GM18907 (cell line): ENCODE data around the gene NUP98.
"Not testable (repeated sequence)": the region's sequence is repeated elsewhere in the genome, so short reads cannot be mapped to it uniquely, and the experiment has no call there.

Experiments
- ATAC-seq: cut with Tn5 transposase; IDR thresholded peaks from one replicate; pipeline ENCODE4 v1.9.1; 2021; ENCODE audit warnings: mild to moderate bottlenecking, moderate library complexity; ENCODE audit not compliant: unreplicated experiment

Gene NUP98

DNA sequence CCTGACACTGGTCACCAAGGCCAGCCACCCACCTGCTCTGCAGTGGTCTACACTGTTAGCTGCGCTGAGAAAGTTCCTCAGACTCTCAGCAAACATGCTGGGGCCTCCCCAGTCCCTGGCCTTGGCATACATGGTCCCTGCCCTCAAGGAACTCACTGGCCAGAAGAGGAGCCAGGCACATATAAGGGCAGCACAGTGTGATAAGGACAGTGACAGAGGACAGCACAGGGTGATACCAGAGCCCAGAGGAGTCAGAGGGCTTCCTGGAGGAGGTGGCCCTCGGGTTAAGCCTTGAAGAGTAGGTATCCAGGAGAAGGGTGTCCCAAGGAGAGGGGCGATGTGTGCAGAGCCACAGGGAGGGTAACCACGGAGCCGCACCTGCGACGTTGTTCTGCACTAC lies 151.8 kb downstream of the NUP98 start:
- no peak for ATAC-seq

DNA sequence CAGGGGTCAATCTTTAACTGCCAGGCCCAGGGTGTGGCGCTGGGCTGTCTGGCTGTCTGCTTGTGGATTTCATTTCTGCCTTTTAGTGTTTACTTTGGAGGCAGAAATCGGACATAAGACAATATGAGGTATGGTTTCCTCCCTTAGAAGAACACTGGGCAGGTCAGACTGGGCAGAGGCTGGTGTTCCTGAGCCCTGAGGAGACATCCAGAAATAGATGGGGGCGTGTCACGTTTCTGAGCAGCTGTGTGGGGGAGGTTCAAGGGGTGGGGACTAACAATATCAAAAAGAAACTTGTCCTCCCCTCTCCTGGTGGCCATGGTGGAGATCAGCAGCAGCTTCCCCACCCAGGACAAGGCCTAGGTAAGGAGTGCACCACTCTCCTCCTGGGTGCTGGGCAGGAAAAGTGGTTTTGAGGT lies 152.5 kb downstream of the NUP98 start, which contains the start of gene ART1:
TSS of gene ART1 (plus strand) at position 312 of the 419 bp plus-strand sequence. CDS start 14,086 bp downstream, outside the sequence.
- ATAC-seq = no peak

DNA sequence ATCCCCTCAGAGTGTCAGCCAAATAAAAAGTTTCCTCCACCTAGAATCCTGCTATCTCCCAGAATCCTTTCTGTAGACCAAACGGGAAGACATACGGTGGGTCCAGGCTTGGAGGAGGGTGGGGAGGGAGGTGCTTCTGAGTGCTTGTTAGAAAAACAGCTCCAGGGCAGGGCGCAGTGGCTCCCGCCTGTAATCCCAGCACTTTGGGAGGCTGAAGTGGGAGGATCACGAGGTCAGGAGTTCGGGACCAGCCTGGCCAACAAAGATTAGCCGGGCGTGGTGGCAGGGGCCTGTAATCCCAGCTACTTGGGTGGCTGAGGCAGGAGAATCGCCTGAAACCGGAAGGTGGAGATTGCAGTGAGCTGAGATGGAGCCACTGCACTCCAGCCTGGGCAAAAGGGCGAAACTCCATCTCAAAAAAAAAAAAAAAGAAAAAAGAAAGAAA lies 154.2 kb downstream of the NUP98 start:
- not testable (repeated sequence) for ATAC-seq

DNA sequence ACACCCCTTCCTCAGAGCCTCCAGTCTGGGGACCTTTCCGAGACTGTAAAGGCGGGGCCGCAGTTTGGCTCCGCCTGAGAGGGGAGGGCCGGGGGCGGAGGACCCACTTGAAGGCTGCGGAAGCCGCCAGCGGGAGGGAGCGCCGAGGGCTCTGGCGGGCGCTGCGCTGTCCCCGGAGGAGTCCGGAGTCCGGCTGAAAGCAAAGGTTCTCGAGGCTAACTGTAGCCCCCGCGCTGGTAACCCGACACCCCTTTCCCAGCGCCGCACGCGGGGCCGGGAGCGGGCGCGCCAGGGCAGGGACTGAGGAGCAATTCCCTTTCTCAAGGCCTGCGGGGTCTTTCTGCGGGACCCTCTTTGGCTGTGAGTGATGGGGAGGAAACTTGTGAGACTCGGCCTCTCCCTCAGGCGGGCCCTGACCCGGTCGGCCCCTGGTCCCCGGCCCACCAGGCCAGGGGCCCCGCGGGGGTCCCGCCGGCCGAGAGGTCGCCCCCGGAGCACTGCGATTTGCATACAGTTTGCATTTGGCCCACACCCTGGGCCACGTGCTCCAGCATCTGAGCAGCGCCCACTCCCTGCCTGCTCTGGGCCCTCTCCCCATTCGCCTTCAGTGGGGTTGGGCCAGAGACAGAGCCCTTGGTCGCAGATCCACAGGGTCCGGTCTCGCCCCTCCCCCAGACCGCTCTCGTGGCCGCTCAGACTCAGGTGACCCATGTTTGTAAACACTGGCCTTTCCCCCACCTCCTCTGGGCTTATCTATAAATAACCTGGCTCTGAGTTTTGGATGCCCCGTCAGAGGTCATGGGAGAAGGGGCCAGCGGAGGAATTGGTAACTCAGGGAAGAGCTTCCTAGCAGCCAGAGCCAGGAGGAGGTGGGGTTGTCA lies 155.0 kb downstream of the NUP98 start:
- ATAC-seq = no peak

DNA sequence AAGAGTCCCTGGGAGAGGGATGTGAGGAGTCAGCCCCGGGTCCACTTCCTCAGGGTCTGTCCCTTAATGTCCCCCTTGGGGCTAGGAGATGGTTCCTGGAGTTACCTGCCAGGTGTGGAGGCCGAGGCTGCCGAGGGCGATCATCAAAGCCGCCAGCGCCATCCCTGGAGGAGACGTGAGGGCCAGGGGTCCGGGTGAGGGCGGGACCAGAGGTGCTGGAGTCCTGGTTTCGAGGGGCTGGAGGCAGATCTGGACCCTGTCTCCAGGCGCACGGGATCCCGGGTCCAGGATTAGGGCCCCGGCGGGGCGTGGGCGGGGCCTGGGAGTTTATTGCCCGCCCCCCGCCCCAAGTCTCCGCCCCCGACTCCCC lies 155.7 kb downstream of the NUP98 start, which contains the start of gene ART5:
TSS of gene ART5 (minus strand) at position 292 of the 370 bp plus-strand sequence. CDS start at position 162, 130 bp downstream.
- no peak for ATAC-seq

DNA sequence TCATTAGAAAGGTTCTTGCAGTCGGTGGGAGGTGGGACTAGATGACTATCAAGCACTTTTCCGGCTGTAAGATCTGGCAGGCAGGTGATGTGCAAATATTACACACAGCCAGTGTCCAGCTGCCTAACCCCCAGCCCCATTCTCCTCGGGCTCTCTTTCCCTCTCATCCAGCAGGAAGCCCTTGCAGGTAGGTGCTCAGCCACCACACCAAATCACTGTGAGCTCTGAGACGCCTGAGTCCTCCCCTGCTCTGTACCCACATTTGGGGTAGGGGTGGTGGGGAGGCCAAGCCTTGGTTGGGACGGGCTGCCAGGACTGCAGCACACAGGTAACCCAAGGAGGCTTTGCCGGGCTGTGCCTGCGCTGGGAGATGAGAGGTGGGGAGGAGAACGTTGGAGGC lies 156.2 kb downstream of the NUP98 start:
- ATAC-seq = no peak

DNA sequence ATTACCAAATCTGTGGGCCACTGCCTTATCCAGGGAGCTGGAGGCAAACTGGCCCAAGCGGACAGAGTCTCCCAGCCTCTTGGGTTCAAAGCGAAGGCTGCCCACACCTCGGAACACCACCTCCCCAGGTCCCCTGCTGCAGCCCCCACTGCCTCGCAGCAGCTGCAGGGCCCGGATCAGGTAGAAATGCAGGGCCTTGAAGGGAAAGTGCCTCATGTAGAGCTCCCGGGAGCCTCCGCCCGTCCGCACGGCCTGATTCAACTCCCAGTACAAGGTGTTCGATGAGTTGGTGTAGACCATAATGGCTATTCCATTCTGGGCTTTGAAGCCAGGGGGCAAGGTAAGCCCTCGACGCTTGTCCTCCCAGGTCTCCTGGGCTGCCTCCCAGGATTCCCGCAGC lies 157.5 kb downstream of the NUP98 start:
- no peak for ATAC-seq

DNA sequence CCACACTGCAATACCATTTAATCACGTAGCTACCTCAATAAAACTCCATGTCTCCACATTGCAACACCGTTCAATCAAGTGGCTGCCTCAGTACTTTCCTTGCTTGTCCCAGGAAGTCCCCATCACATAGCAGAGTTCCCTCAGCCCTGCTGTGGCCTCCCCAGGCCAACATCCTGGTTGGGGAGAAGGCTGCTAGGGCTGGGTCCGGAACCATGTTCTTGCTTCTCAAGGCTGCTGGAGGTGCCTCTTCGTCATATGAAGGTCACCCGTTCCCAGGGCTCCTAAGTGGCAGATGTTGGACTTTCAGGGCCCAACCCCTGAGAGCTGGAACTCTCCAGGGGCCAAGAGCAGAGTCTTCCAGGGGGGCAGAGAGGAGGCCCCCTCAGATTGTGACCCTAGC lies 158.8 kb downstream of the NUP98 start:
- ATAC-seq = no peak

DNA sequence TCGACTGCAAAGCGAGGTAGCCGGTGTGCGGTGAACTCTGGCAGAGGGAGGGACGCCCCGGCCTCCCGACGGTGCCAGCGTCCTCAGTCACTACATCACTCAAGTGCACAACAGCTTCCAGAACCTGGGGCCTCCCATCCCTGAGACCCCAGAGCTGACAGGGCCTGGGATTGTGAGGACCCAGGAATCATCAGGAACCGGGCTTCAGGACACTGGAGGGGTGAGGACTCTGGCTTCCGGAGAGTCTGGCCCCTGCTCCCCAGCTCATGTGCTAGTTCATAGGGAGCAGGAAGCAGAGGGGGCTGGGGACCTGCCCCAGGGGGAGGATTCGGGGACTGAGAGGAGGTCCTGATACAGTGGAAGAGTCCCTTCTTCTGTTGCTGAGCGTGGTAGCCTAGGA lies 160.2 kb downstream of the NUP98 start:
- ATAC-seq = no peak

DNA sequence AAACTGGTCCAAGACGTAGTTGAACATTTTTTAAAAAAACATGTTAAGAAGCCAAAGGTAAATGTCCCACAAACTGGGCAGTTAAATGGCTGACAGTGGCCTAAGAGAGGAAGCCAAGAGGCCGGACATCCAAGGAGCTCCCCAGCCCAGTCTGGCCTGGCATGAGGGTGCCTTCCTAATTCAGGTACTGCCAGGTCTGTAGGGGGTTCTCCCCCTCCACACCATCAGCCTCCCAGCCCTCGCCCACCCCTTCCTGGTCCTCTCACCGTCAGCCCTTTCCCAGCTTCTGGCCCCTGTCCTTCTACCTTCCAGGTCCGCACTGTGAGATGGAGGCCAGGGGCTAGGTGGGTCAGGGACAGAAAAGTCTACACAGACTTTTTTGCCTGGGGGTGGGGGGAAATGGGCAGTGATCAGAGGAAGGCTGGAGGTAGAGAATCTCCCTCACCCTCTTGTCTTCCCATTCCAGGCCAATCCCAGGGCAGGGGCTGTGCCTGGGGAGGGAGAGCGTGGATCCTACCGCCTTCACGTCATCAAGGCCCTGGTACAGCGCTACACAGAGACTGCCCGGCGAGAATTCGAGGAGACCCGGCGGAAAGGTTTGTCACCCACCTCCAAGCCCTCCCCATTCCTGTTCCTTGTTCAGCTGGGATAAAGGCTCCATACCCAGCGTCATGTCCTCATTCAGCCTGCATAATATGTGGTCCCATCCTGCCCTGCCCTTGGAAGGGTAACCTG lies 161.5 kb downstream of the NUP98 start:
- no peak for ATAC-seq

DNA sequence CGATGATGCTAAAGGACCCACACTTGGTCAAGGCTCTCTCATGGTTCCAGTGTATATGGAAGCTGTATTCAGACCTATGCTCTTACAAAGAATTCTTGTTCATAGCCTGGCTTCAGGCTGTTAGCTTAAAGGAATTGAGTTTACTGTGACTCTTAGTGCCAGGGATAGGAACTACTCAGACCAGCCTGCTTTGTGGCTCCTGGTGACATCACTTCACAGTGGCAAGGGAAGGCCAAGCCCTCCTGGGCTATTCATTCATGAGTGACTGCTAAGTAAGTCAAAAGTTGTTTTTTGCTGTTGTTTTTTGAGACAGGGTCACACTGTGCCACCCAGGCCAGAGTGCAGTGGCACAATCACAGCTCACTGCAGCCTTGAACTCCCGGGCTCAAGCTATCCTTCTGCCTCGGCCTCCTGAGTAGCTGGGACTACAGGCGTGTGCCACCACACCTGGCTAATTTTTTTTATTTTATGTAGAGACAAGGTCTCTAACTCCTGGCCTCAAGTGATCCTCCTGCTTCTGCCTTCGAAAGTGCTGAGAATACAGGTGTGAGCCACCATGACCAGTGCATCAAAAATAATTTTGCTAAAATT lies 165.2 kb downstream of the NUP98 start:
- ATAC-seq = no peak

DNA sequence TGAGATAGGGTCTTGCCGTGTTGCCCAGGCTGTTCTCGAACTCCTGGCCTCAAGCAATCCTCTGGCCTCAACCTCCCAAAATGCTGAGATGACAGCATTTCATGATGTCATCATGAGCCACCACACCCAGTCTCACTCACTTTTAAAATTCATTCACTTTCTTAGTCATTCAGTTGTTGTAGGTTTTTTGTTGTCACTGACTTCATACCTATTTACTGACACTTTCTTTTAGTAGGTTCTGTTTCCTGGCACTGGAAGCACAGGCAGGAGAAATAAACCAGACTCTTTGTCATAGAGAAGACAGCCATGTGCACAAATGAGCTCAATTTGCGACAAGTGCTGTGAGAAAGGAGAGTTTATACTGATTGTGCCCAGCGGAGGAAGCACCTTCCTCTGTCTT lies 166.0 kb downstream of the NUP98 start:
- no peak for ATAC-seq

DNA sequence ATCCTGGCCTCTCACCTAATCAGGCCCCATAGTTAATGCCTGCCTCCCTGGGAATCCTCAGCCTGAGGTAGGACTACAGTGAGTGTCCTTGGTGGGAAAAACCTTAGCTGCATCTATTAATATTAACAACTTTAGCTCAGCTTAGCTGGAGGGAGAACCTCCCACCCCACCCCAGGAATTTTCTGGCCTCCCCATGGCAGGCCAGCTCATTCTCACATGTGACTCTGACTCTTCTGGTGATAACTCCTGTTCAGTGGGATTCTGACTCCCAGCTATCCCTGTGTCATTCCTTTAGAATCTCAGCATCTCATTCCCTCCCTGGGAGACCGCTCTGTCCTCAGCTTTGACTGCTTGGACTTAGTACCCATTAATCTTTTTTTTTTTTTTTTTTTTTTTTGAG lies 170.1 kb downstream of the NUP98 start:
- no peak for ATAC-seq

DNA sequence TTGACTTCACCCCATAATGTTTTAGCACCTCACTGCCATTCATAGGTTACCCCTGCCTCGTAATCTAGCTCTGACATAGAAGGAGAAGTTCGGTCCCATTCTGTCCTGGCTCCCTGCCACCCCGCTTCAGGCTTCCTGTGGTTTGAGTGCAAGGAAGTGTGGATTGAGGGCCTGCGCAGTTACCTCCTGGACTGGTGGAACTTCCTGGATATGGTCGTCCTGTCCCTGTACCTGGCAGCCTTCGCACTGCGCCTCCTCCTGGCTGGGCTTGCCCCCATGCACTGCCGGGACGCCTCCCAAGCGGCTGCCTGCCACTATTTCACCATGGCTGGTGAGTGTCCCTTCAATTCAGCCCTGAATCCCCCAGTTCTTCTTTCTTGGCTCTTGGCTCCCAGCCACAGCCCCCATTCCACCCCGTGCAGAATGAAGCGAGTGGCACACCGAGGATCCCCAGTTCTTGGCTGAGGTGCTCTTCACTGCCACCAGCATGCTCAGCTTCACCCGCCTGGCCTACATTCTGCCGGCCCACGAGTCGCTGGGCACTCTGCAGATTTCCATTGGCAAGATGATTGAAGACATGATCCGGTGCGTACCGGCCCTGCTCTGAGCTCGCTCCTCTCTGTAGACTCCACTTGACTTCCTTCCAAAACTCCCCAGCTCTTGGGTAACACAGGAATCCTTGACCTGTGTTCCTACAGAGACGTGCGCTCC lies 170.9 kb downstream of the NUP98 start:
- ATAC-seq = no peak
